ENCODE measurements around the gene FN1.

FN1 gene

GRCh38 chr2:215454519-215455246, 18.8 kb upstream of the FN1 start:
- H3K36me3 ChIP-seq (replicated peaks; ENCODE audit: insufficient read depth, low read length): no peaks in the 10 kb centered on the region
- H3K4me3 ChIP-seq (ENCODE audit: low read length): no peak overlapping the region
- H3K27me3 ChIP-seq (replicated peaks; ENCODE audit: insufficient read depth, low read length): no peaks in the 10 kb centered on the region
- H3F3A ChIP-seq (ENCODE audit: insufficient read depth, low read length): no peaks in the 10 kb centered on the region
- TF ChIP-seq CTCF (IDR thresholded peaks at IDR 0.05; ENCODE audit: low read length) (peak; percentile 78), EZH2 (optimal IDR thresholded peaks at IDR 0.05; ENCODE audit: low read depth, low read length) (no peak)
- no peaks in the 10 kb centered on the region for H3K79me2 ChIP-seq (ENCODE audit: low read length)
- H3K9me2 ChIP-seq (replicated peaks; ENCODE audit: insufficient read depth, low read length): no peaks in the 10 kb centered on the region
- H3K4me1 ChIP-seq (ENCODE audit: low read length): no peaks in the 10 kb centered on the region
- H4K20me1 ChIP-seq (ENCODE audit: insufficient read depth, low read length): no peaks in the 10 kb centered on the region
- DNase-seq: peak; percentile 61
- peak overlapping the region; percentile 4; the same call in 1 of the 2 replicates for H2AFZ ChIP-seq (ENCODE audit: low read length)
- H3K4me2 ChIP-seq (ENCODE audit: low read depth, low read length): no peak overlapping the region
- H3K9me3 ChIP-seq (replicated peaks; ENCODE audit: insufficient read depth, low read length): no peaks in the 10 kb centered on the region
- H3K27ac ChIP-seq (ENCODE audit: low read length): no peak overlapping the region
- H3K9ac ChIP-seq (ENCODE audit: low read length): no peak overlapping the region

GRCh38 chr2:215452725-215453124, 16.9 kb upstream of the FN1 start:
- Histone ChIP-seq H3K79me2 (ENCODE audit: low read length) (no peaks in the 10 kb centered on the region), H3K4me2 (ENCODE audit: low read depth, low read length) (no peak overlapping the region), H3K36me3 (replicated peaks; ENCODE audit: insufficient read depth, low read length) (no peaks in the 10 kb centered on the region), H4K20me1 (ENCODE audit: insufficient read depth, low read length) (no peaks in the 10 kb centered on the region), H3K27ac (ENCODE audit: low read length) (no peak overlapping the region), H3K9ac (ENCODE audit: low read length) (no peak overlapping the region), H2AFZ (ENCODE audit: low read length) (no peak overlapping the region), H3K9me3 (replicated peaks; ENCODE audit: insufficient read depth, low read length) (no peaks in the 10 kb centered on the region), H3F3A (ENCODE audit: insufficient read depth, low read length) (no peaks in the 10 kb centered on the region), H3K27me3 (replicated peaks; ENCODE audit: insufficient read depth, low read length) (no peaks in the 10 kb centered on the region), H3K4me3 (ENCODE audit: low read length) (no peak overlapping the region), H3K9me2 (replicated peaks; ENCODE audit: insufficient read depth, low read length) (no peaks in the 10 kb centered on the region), H3K4me1 (ENCODE audit: low read length) (no peaks in the 10 kb centered on the region)
- TF ChIP-seq EZH2phosphoT487 (IDR thresholded peaks at IDR 0.05; ENCODE audit: low read length) (no peak), CTCF (IDR thresholded peaks at IDR 0.05; ENCODE audit: low read length) (no peak), EZH2 (optimal IDR thresholded peaks at IDR 0.05; ENCODE audit: low read depth, low read length) (no peak)
- DNase-seq: no peak

- no peak for DNase-seq
- no peak for TF ChIP-seq EZH2 (optimal IDR thresholded peaks at IDR 0.05; ENCODE audit: low read depth, low read length)
- TF ChIP-seq EZH2phosphoT487 (IDR thresholded peaks at IDR 0.05; ENCODE audit: low read length): no peak
- no peak for TF ChIP-seq CTCF (IDR thresholded peaks at IDR 0.05; ENCODE audit: low read length)
- no peaks in the 10 kb centered on the region for H4K20me1 ChIP-seq (ENCODE audit: insufficient read depth, low read length)
- H3K4me2 ChIP-seq (ENCODE audit: low read depth, low read length): no peak overlapping the region
- no peaks in the 10 kb centered on the region for H3F3A ChIP-seq (ENCODE audit: insufficient read depth, low read length)
- no peak overlapping the region for H2AFZ ChIP-seq (ENCODE audit: low read length)
- H3K27me3 ChIP-seq (replicated peaks; ENCODE audit: insufficient read depth, low read length): no peaks in the 10 kb centered on the region
- H3K9ac ChIP-seq (ENCODE audit: low read length): no peak overlapping the region
- no peaks in the 10 kb centered on the region for H3K4me1 ChIP-seq (ENCODE audit: low read length)
- H3K27ac ChIP-seq (ENCODE audit: low read length): no peak overlapping the region
- H3K79me2 ChIP-seq (ENCODE audit: low read length): no peaks in the 10 kb centered on the region
- H3K9me3 ChIP-seq (replicated peaks; ENCODE audit: insufficient read depth, low read length): no peaks in the 10 kb centered on the region
- H3K36me3 ChIP-seq (replicated peaks; ENCODE audit: insufficient read depth, low read length): no peaks in the 10 kb centered on the region
- no peak overlapping the region for H3K4me3 ChIP-seq (ENCODE audit: low read length)
- H3K9me2 ChIP-seq (replicated peaks; ENCODE audit: insufficient read depth, low read length): no peaks in the 10 kb centered on the region
These were observed 15.3 kb upstream of the FN1 start for GRCh38 chr2:215451012-215451756.
